Measurements from ENCODE around the gene ARHGEF16. TPM values are rescaled to one million over a fixed set of nuclear protein-coding genes. Genes with fewer than 3 reads are reported as not detected.

The ARHGEF16 gene
- polyA plus RNA-seq, 4 donors: 0.53 to 23.1 (median 15.4) TPM

Other genes starting within 250 kb of the ARHGEF16 start
- gene MEGF6, start 156.8 kb downstream of the ARHGEF16 start, polyA plus RNA-seq (ENCODE audit: insufficient read length in 4 of 4): 10 to 100 TPM in 2 of 4 donors, 1 to 10 TPM in 2; 8.1 to 26.3 (median 14.0) TPM
- 10 to 100 TPM; 35.9 to 45.0 (median 40.6) TPM for gene TPRG1L, start 170.3 kb downstream of the ARHGEF16 start, polyA plus RNA-seq (ENCODE audit: insufficient read length in 4 of 4)
- gene WRAP73, start 195.4 kb downstream of the ARHGEF16 start, polyA plus RNA-seq (ENCODE audit: insufficient read length in 4 of 4): 10 to 100 TPM; 13.2 to 23.2 (median 18.1) TPM
- under 1 TPM; 0.47 to 0.97 (median 0.74) TPM for gene TP73, start 197.9 kb downstream of the ARHGEF16 start, polyA plus RNA-seq (ENCODE audit: insufficient read length in 4 of 4)

All from left renal pelvis (tissue), 4 donors.